NK-92 (cell line): ENCODE data around the gene HTR3E.

Experiments
- DNase-seq: peaks from one replicate; lab custom pipeline; 2025; ENCODE audit not compliant: unreplicated experiment; lab: John Stamatoyannopoulos, UW

HTR3E gene

DNA sequence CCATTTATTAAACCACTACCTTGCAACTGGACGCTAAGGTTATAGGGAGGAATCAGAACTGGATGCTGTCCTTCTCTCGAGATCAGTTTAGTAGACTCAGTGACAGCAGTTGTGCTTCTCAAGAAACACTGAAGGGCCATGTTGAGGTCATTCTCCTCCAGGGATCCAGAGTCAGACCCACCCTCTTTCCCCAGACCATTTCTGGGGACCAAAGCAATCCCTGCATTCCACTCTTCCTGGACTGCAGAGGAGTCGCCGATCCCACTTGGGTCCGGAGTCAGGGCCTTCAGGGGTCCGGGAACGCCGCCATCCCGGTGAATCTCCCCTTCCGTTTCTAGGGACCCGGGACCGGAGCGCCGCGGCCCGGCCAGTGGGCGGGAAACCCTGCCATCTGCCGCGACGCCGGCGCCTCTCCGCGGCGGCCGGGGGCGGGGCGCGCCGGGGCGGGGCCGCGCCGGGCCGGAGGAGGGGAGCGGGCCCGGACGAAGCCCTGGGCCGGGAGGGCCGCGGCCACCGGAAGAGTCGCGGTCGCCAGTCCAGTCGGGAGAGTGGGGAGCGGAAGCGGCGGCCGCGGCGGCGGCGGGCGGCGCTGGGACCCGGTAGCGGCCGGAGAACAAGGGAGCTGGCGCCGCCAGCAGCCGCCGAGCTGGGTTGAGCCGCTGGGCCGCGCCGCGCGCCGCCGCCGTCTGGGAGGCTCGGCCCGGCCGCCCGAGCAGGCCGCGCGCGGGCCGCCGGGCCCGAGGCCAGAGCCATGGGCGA is 58.2 kb downstream of the HTR3E start, which contains the start of gene DVL3:
Gene DVL3, plus strand, starts transcription at position 493 of the 759 bp plus-strand sequence. Its CDS starts 259 bp downstream, at position 752.
- no peak for DNase-seq

GRCh38 chr3:184155644-184156521 is 59.0 kb downstream of the HTR3E start:
- no peak for DNase-seq

GRCh38 chr3:184156522-184156955 is 59.7 kb downstream of the HTR3E start:
- DNase-seq, result no peak
